ENCODE measurements around the gene GPC6.

DNA sequence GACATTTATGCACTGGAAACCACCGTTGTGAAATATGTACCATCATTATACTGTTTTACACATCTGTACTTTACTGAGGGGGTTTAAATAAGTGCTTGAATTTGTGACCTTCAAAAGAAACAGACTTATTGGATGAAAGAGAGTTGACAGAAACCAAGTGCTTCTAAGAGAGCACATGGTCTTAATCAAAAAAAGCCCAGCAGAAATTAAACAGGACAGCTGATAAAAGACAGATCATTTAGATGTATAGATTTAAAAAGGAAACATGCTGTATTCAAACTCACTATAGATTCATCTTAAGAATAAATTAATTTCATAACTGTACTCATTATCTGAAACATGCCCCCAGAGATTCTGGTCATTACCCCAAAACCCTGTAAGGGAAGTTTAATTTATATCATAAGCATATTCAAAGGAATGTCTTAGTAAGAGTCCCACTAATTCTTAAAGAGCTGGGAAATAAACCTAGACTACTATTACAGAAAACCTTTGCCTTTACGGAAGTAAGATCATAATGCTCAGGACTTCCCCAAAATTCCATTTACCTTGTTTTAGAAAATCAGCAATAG lies 831.1 kb downstream of the GPC6 start:
- TF ChIP-seq, protein P1, sequence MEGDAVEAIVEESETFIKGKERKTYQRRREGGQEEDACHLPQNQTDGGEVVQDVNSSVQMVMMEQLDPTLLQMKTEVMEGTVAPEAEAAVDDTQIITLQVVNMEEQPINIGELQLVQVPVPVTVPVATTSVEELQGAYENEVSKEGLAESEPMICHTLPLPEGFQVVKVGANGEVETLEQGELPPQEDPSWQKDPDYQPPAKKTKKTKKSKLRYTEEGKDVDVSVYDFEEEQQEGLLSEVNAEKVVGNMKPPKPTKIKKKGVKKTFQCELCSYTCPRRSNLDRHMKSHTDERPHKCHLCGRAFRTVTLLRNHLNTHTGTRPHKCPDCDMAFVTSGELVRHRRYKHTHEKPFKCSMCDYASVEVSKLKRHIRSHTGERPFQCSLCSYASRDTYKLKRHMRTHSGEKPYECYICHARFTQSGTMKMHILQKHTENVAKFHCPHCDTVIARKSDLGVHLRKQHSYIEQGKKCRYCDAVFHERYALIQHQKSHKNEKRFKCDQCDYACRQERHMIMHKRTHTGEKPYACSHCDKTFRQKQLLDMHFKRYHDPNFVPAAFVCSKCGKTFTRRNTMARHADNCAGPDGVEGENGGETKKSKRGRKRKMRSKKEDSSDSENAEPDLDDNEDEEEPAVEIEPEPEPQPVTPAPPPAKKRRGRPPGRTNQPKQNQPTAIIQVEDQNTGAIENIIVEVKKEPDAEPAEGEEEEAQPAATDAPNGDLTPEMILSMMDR (IDR thresholded peaks at IDR 0.05; ENCODE audit: poor library complexity, severe bottlenecking), result no peak
- TF ChIP-seq POLR2AphosphoS5 (IDR thresholded peaks at IDR 0.05), result no peak
- TF ChIP-seq EP300 (conservative IDR thresholded peaks at IDR 0.05; ENCODE audit: poor library complexity, severe bottlenecking), result no peak
- no peak for TF ChIP-seq EZH2 (IDR thresholded peaks at IDR 0.05; ENCODE audit: borderline replicate concordance, insufficient read depth, low read length, poor library complexity, severe bottlenecking)
- no peak for TF ChIP-seq MXI1 (conservative IDR thresholded peaks at IDR 0.05; ENCODE audit: poor library complexity, severe bottlenecking)

Data from neural cell (in vitro differentiated cells).